Right renal cortex interstitium (tissue), 3 donors: Measurements from ENCODE around the gene ANO10. TPM values are rescaled to one million over a fixed set of nuclear protein-coding genes. Genes with fewer than 3 reads are reported as not detected.
A peak's percentile ranks its signal among the peaks of the same experiment; 100 is the strongest.

ENCODE experiments used
- DNase-seq, 3 donors: peaks; one replicate each; pipeline ENCODE4 v3.0.0-alpha.2; 2013; ENCODE audit warnings: low read depth in 3 of 3, low spot score in 2 of 3
- polyA plus RNA-seq, 3 donors: library from polyadenylated mRNA; unstranded; fragments of 120-200 nt; gene quantifications; one replicate each; pipeline ENCODE4 v1.2.1, GENCODE V29; 2013; ENCODE audit not compliant: insufficient read length in 3 of 3

The ANO10 gene
- polyA plus RNA-seq, 3 donors = 35.9 to 45.7 (median 38.9) TPM

DNA sequence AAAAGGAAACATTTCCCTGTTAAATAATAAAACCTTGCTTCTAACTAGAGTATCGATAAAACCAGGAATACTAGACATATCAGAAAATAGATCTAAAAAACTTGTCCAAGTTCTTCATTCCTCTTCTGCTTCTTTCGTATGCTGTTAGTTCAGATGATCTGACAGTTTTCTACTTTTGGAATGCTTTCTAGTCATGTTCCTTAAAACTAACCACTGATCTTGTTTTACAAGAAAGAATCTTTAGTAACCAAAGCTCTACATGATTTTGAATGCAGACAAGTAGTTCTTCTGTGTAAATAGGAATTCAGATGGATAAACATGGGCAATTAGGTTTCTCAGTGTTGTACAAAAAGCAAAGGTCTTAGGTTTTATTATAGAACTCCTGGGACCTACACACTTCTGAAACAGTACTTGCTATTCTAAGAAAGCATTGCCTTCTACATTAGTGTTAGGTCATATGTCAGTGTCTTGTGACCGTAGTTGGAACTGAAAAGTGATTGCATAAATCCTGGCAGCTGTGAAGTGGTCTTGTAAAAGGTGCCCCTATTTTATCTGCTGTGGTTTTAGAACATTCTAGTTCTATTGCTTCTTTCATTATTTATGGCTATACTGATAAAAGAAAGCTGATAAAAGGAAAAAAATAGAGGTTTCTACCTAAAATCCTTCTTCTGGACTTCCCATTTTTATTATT lies 294.8 kb downstream of the ANO10 start:
- no peak for DNase-seq

DNA sequence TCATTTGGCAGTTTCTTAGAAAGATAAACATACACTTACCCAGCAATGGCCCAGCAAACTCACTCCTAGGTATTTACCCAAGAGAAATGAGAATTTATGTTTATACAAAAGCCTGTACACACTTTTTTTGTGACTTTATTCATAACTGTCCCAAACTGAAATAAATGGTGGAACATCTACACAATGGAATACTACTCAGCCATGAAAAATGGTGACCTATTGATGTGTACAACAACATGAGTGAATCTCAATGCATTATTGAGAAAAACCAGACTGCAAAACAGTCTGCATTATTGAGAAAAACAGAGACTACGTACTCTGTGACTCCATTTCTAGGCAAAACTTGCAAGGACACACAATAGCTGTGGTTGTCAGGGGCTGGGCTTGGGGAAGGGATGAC lies 298.3 kb downstream of the ANO10 start:
- DNase-seq = no peak

DNA sequence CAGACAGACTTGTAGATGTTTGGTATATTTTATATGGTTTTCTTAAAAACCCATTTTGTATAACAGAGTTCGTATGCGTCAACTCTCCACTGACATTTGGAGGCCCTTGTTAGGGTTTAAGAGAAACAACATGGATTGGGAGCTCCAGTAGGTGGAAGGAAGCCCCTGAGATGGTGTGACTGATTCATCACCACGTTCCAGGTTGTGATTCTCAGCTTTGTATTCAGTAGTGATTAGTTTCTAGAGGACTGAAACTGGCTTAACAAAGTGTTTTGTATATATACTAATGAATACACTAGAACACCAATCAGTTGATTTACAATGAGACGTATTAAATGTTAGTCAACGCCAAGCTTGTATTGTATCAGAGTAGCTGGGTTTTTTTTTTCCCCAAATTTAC lies 301.5 kb downstream of the ANO10 start:
- DNase-seq = no peak

DNA sequence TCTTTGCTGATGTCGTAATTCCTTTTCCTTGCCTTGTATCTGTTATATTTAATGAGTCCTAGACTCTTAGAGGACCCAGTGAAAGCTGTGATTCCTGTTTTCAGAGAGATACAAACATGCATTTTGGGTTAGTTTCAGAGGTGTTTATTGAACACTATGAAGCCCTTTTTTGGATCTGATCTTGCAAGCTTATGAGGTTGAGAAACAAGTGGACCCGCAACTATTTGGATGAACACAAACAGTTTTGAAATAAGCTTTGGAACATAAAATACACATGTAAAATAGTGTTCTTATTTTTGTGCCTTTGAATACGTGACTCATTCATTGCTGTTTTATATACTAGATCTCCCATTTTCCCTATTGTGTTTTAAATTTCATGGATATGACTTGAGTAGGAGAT lies 302.0 kb downstream of the ANO10 start:
- no peak for DNase-seq

DNA sequence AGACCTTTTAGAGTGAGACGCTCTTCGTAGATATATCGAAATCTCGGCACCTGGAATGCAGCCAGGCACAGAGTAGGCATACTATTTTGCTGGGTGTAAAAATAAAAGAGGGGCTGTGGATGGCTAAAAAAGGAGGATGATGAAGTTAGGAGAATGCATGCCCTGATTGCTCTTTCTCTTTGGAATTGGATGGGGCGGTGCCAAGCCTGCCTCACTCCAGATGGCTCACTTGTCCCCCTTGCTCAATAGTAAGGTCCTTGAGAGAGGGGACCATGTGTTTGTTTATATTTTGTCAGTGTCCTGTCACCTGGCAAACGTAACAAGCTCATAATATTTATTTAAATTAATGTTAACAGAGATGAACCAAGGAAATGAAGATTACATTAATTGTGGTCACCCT lies 302.4 kb downstream of the ANO10 start:
- DNase-seq = no peak

DNA sequence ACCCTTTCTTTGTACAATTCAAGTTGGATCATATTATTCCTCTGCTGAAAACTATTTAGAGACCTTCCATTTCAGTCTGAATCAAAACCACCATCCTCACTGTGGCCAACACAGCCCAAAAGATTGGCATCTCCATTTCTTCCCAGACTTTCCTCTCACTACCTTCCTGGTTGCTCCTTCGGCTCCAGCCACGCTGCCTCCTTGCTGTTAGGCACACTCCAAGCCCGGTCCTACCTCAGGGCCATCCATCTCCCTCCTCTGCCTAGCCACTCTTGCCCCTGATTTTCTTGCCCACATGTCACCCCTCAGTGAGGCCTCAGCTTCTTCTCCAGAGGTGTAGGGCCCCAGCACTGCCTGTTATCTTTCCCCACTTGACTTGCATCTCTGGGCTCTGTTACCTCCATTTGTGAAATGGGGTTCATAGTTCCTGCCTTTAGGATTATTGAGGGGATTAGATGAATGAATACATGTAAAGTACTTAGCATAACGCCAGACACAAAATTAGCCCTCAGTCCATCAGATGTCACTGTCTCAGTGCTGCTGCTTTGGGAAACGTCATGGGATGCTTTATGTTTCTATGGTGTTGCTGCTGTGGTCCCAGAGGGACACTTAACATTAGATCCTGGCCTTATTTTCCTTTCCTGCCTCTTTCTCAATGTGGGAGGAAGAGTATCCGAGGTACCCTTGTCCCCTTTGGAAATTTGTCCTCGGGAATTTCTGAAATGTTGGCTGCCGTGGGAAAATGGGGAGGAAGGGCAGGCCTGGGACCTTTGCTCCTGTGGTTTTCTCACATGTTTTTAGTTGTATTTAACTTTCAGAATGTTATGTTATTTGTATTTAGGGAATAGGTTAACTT lies 304.1 kb downstream of the ANO10 start:
- peak in 1 of 3 donors; percentile 18 for DNase-seq

DNA sequence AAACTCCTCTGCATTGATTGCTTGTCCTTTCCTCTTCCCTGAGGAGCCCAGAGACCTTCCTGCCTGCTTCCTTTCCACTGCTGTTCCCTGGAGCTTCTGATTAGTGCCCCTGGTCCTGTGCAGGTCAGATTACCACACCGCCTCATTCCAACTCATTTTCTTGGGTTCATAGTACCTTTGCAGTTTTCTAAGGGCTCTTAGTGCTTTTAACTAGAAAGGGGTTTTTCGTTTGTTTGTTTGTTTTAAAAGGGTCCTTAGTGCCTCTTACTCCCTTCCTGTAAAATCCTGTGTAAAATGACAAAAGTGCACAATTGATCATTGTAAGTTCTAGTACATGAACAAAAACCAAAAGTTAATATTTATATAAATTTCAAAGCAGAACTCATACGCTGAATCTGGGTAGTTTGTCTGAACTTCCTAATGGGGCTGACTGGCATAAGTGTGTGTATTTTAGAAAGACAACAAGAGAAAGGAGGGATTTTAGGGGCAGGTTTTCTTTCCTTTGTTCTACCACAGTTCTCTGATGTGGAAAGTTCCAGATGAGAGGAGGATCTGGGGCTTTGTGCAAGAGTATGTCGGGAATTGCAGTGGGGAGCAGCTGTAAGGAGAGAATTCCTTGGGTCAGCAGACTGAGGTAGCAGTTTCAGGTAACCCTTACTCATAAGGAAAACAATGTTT lies 304.9 kb downstream of the ANO10 start:
- DNase-seq = no peak

Other genes with a start within 250 kb of the ANO10 start
- gene ABHD5, start 68.9 kb upstream of the ANO10 start, polyA plus RNA-seq = 10 to 100 TPM; 23.0 to 25.0 (median 24.4) TPM